ENCODE results near the gene CGNL1. TPM values are rescaled to one million over a fixed set of nuclear protein-coding genes. Genes with fewer than 3 reads are reported as not detected.

The CGNL1 gene
- total RNA-seq, 2 donors from 2014 or later: 82.6 to 98.0 TPM

GRCh38 chr15:57503051-57503702 lies 126.9 kb downstream of the CGNL1 start:
- H3K4me1 ChIP-seq (ENCODE audit: control insufficient read depth, insufficient read depth, low read length): peaks cover 34% of the 10 kb centered on the region

GRCh38 chr15:57503911-57504598 lies 127.8 kb downstream of the CGNL1 start:
- Mint-ChIP-seq H3K4me1 (peaks cover 78% of the 10 kb centered on the region), H3K27me3 (ENCODE audit: insufficient read depth) (no peaks in the 10 kb centered on the region), H3K27ac (no peak overlapping the region), H3K9me3 (no peaks in the 10 kb centered on the region), H3K4me3 (no peak overlapping the region), H3K36me3 (ENCODE audit: low read depth) (peaks cover 14% of the 10 kb centered on the region)
- H3K9ac ChIP-seq (ENCODE audit: extremely low read depth, low read length, poor library complexity, severe bottlenecking): no peak overlapping the region
- 93 to 95% methylated on average over 3 to 9 of the region's 9 CpGs for WGBS, 2 experiments (ENCODE audit: insufficient coverage in 1 of 2, insufficient read length in 1 of 2)
- no peaks in the 10 kb centered on the region for H3K27me3 ChIP-seq (ENCODE audit: control insufficient read depth, insufficient read depth, low read length, poor library complexity, severe bottlenecking)
- no peak overlapping the region for H3K27ac ChIP-seq (ENCODE audit: low read depth, low read length)
- no peaks in the 10 kb centered on the region for H3K9me3 ChIP-seq (ENCODE audit: control insufficient read depth, low read length)
- TF ChIP-seq, protein P1, sequence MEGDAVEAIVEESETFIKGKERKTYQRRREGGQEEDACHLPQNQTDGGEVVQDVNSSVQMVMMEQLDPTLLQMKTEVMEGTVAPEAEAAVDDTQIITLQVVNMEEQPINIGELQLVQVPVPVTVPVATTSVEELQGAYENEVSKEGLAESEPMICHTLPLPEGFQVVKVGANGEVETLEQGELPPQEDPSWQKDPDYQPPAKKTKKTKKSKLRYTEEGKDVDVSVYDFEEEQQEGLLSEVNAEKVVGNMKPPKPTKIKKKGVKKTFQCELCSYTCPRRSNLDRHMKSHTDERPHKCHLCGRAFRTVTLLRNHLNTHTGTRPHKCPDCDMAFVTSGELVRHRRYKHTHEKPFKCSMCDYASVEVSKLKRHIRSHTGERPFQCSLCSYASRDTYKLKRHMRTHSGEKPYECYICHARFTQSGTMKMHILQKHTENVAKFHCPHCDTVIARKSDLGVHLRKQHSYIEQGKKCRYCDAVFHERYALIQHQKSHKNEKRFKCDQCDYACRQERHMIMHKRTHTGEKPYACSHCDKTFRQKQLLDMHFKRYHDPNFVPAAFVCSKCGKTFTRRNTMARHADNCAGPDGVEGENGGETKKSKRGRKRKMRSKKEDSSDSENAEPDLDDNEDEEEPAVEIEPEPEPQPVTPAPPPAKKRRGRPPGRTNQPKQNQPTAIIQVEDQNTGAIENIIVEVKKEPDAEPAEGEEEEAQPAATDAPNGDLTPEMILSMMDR (conservative IDR thresholded peaks at IDR 0.05): no peak
- no peak for DNase-seq
- H3K4me3 ChIP-seq (ENCODE audit: low read length): no peak overlapping the region
- H3K4me1 ChIP-seq (ENCODE audit: control insufficient read depth, insufficient read depth, low read length): peaks cover 38% of the 10 kb centered on the region
- H3K36me3 ChIP-seq (ENCODE audit: control insufficient read depth, insufficient read depth, low read length): peaks cover 5% of the 10 kb centered on the region

More at GRCh38 chr15:57503051-57503702, 126.9 kb downstream of the CGNL1 start:
- Histone ChIP-seq H3K9me3 (ENCODE audit: control insufficient read depth, low read length) (no peaks in the 10 kb centered on the region), H3K36me3 (ENCODE audit: control insufficient read depth, insufficient read depth, low read length) (peaks cover 5% of the 10 kb centered on the region), H3K27me3 (ENCODE audit: control insufficient read depth, insufficient read depth, low read length, poor library complexity, severe bottlenecking) (no peaks in the 10 kb centered on the region), H3K4me3 (ENCODE audit: low read length) (no peak overlapping the region), H3K9ac (ENCODE audit: extremely low read depth, low read length, poor library complexity, severe bottlenecking) (no peak overlapping the region), H3K27ac (ENCODE audit: low read depth, low read length) (no peak overlapping the region)
- H3K27ac Mint-ChIP-seq: no peak overlapping the region
- H3K4me1 Mint-ChIP-seq: peaks cover 77% of the 10 kb centered on the region
- peak; percentile 85 for DNase-seq
- H3K4me3 Mint-ChIP-seq: no peak overlapping the region
- TF ChIP-seq, protein P1 (conservative IDR thresholded peaks at IDR 0.05): peak; percentile 76
- H3K9me3 Mint-ChIP-seq: no peaks in the 10 kb centered on the region
- no peaks in the 10 kb centered on the region for H3K27me3 Mint-ChIP-seq (ENCODE audit: insufficient read depth)
- peaks cover 15% of the 10 kb centered on the region for H3K36me3 Mint-ChIP-seq (ENCODE audit: low read depth)
- 94 to 100% methylated on average over 4 to 6 of the region's 6 CpGs for whole genome bisulfite sequencing, 2 experiments (ENCODE audit: insufficient coverage in 1 of 2, insufficient read length in 1 of 2)

GRCh38 chr15:57504599-57504940 lies 128.3 kb downstream of the CGNL1 start:
- H3K9me3 Mint-ChIP-seq: no peaks in the 10 kb centered on the region
- H3K36me3 Mint-ChIP-seq (ENCODE audit: low read depth): peaks cover 14% of the 10 kb centered on the region
- Histone ChIP-seq H3K27me3 (ENCODE audit: control insufficient read depth, insufficient read depth, low read length, poor library complexity, severe bottlenecking) (no peaks in the 10 kb centered on the region), H3K4me3 (ENCODE audit: low read length) (no peak overlapping the region), H3K4me1 (ENCODE audit: control insufficient read depth, insufficient read depth, low read length) (peaks cover 38% of the 10 kb centered on the region), H3K36me3 (ENCODE audit: control insufficient read depth, insufficient read depth, low read length) (peaks cover 5% of the 10 kb centered on the region), H3K27ac (ENCODE audit: low read depth, low read length) (no peak overlapping the region), H3K9ac (ENCODE audit: extremely low read depth, low read length, poor library complexity, severe bottlenecking) (no peak overlapping the region), H3K9me3 (ENCODE audit: control insufficient read depth, low read length) (no peaks in the 10 kb centered on the region)
- no peak overlapping the region for H3K4me3 Mint-ChIP-seq
- peak; percentile 38 for DNase-seq
- 100% methylated on average over 1 of the region's 1 CpG; no CpG with 5 or more reads in 1 of the 2 experiments for WGBS, 2 experiments (ENCODE audit: insufficient coverage in 1 of 2, insufficient read length in 1 of 2)
- H3K4me1 Mint-ChIP-seq: peaks cover 83% of the 10 kb centered on the region
- H3K27ac Mint-ChIP-seq: no peak overlapping the region
- TF ChIP-seq, protein P1 (conservative IDR thresholded peaks at IDR 0.05): no peak
- H3K27me3 Mint-ChIP-seq (ENCODE audit: insufficient read depth): no peaks in the 10 kb centered on the region

All from endodermal cell (in vitro differentiated cells).